GM12878 (cell line): ENCODE measurements around the gene CCDC107. TPM values are rescaled to one million over a fixed set of nuclear protein-coding genes. Genes with fewer than 3 reads are reported as not detected.

Experiments
- ATAC-seq: fragments of 200-7000 bp; cut with Tn5 transposase; 3 replicates; pipeline ENCODE4 v1.9.1; 2020; ENCODE audit warnings: mild to moderate bottlenecking, moderate library complexity
- BruUV-seq: library from RNA; stranded (reverse); fragments of 400-500 nt; replicated peaks from 2 replicates; lab custom pipeline; 2021; lab: Mats Ljungman, UMichigan
- CTCF ChIA-PET: fragments of 300-600 bp; sonication (Branson Sonifier 250); formaldehyde crosslinking; extraction: SDS; loops from one replicate; lab custom pipeline; 2021; ENCODE audit warnings: inconsistent platforms; lab: Yijun Ruan, JAX
- POLR2A ChIA-PET: fragments of 350-600 bp; formaldehyde crosslinking; extraction: SDS; loops from one replicate; lab custom pipeline; 2021; ENCODE audit warnings: inconsistent platforms; lab: Charles Lee
- RAD21 ChIA-PET: fragments of 300-600 bp; sonication (Branson Sonifier 250); formaldehyde crosslinking; loops from one replicate; lab custom pipeline; 2023; ENCODE audit warnings: antibody characterized with exemption; ENCODE audit not compliant: unreplicated experiment; lab: Charles Lee
- SMC1A ChIA-PET: fragments of 300-600 bp; sonication (Branson Sonifier 250); formaldehyde crosslinking; loops from one replicate; lab custom pipeline; 2023; ENCODE audit not compliant: unreplicated experiment, uncharacterized antibody; lab: Charles Lee
- DNase-seq: peaks from one replicate; pipeline ENCODE4 v3.0.0-alpha.2; 2011; ENCODE audit warnings: low read depth, low spot score
- FAIRE-seq: peaks from 3 replicates; lab custom pipeline; 2011; peaks lifted over from hg19 to GRCh38; lab: Jason Lieb, UNC
- H2AFZ ChIP-seq: 2 replicates; pipeline ENCODE4 v1.6.0; 2011; ENCODE audit warnings: low read depth, low read length, control low read depth; ENCODE audit not compliant: control insufficient read depth
- H3K27ac ChIP-seq: 2 replicates; pipeline ENCODE4 v1.5.1; 2011; ENCODE audit warnings: control low read depth; ENCODE audit not compliant: control insufficient read depth, insufficient read depth
- H3K27me3 ChIP-seq, 2 experiments: replicated peaks in 1 of 2; 2 replicates each; pipeline versions ENCODE4 v1.6.0 to v1.6.1; 2011; ENCODE audit warnings: low read length in 1 of 2; ENCODE audit not compliant: control insufficient read depth in 2 of 2, insufficient read depth in 2 of 2
- H3K36me3 ChIP-seq, 2 experiments: 2 replicates each; pipeline ENCODE4 v1.5.1; 2011; ENCODE audit warnings: low read length in 1 of 2; ENCODE audit not compliant: control insufficient read depth in 2 of 2, insufficient read depth in 2 of 2
- H3K4me1 ChIP-seq: 2 replicates; pipeline ENCODE4 v1.6.1; 2011; ENCODE audit warnings: mild to moderate bottlenecking, low read length, moderate library complexity, mixed read lengths; ENCODE audit not compliant: control insufficient read depth, insufficient read depth
- H3K4me2 ChIP-seq: 2 replicates; pipeline ENCODE4 v1.6.0; 2011; ENCODE audit warnings: control low read depth; ENCODE audit not compliant: control insufficient read depth, insufficient read depth
- H3K4me3 ChIP-seq: fragments of 200-600 bp; sonication (generic); 2 replicates; pipeline ENCODE4 v1.5.1; 2016
- H3K79me2 ChIP-seq: 2 replicates; pipeline ENCODE4 v1.6.0; 2011; ENCODE audit warnings: low read length; ENCODE audit not compliant: control insufficient read depth, insufficient read depth
- H3K9ac ChIP-seq: 2 replicates; pipeline ENCODE4 v1.8.0; 2011; ENCODE audit warnings: low read length, control low read depth, mixed read lengths; ENCODE audit not compliant: control insufficient read depth, insufficient read depth
- H3K9me3 ChIP-seq: replicated peaks from 3 replicates; pipeline ENCODE4 v1.5.1; 2011; ENCODE audit warnings: mild to moderate bottlenecking, low read length; ENCODE audit not compliant: control insufficient read depth, insufficient read depth
- H4K20me1 ChIP-seq: 2 replicates; pipeline ENCODE4 v1.6.0; 2011; ENCODE audit not compliant: control insufficient read depth, insufficient read depth
- CREM ChIP-seq: IDR thresholded peaks from 2 replicates; pipeline ENCODE4 v1.6.1; 2014; ENCODE audit warnings: antibody characterized with exemption, low read depth
- GATAD2B ChIP-seq: fragments of 450-650 bp; conservative IDR thresholded peaks from 2 replicates; pipeline ENCODE4 v1.6.1; 2017; ENCODE audit warnings: low read depth, mild to moderate bottlenecking, moderate library complexity
- MTA2 ChIP-seq: fragments of 450-650 bp; IDR thresholded peaks from 2 replicates; pipeline ENCODE4 v1.6.1; 2016; ENCODE audit warnings: low read depth, mild to moderate bottlenecking, moderate library complexity
- POLR2AphosphoS2 ChIP-seq: IDR thresholded peaks from 2 replicates; pipeline ENCODE4 v1.6.1; 2011; ENCODE audit warnings: low read depth, mild to moderate bottlenecking, low read length, improper control_type of control experiment, moderate library complexity
- RB1 ChIP-seq: fragments of 450-650 bp; formaldehyde crosslinking; IDR thresholded peaks from 2 replicates; pipeline ENCODE4 v1.6.1; 2017; ENCODE audit warnings: mild to moderate bottlenecking, borderline replicate concordance
- SIX5 ChIP-seq: IDR thresholded peaks from 2 replicates; pipeline ENCODE4 v1.6.1; 2011; ENCODE audit warnings: mild to moderate bottlenecking, low read depth, low read length, moderate library complexity; ENCODE audit not compliant: severe bottlenecking
- SREBF2 ChIP-seq: IDR thresholded peaks from 2 replicates; pipeline ENCODE4 v1.6.1; 2012; ENCODE audit warnings: mild to moderate bottlenecking, low read length
- TBL1XR1 ChIP-seq: IDR thresholded peaks from 2 replicates; pipeline ENCODE4 v1.6.1; 2012; ENCODE audit warnings: low read depth, low read length, improper control_type of control experiment
- ZBTB33 ChIP-seq: fragments of 450-650 bp; IDR thresholded peaks from 2 replicates; pipeline ENCODE4 v1.6.1; 2017; ENCODE audit warnings: mild to moderate bottlenecking
- ZNF592 ChIP-seq: fragments of 450-650 bp; IDR thresholded peaks from 2 replicates; pipeline ENCODE4 v1.6.1; 2017; ENCODE audit warnings: mild to moderate bottlenecking, moderate library complexity
- WGBS: methylation state at CpG from one replicate; pipeline ENCODE4 v1.1.6; 2016; ENCODE audit warnings: low lambda C conversion rate; ENCODE audit not compliant: insufficient replicate concordance, insufficient coverage; ENCODE audit errors: missing lambda C conversion rate; 5-methylcytosine and 5-hydroxymethylcytosine counted together
- in situ Hi-C: fragments of 300-500 bp; cut with MboI; formaldehyde crosslinking; loops from 9 replicates; pipeline ENCODE4 v1.14.3; 2018; ENCODE audit warnings: mixed read lengths
- intact Hi-C: fragments of 100-400 bp; cut with micrococcal nuclease; formaldehyde crosslinking; loops from one replicate; pipeline ENCODE4 v1.14.2; 2022; ENCODE audit not compliant: unreplicated experiment
- polyA plus RNA-seq, 11 experiments: library from polyadenylated mRNA; depleted of rRNA in 4 of 11; unstranded in 6 of 11; stranded (reverse) in 5 of 11; fragments of >200 nt; fragmentation: Nextera tagmentation in 4 of 11; fragmentation: Illumina TruSeq in 1 of 11; extraction: Ambion mirVana in 4 of 11; extraction: Trizol in 1 of 11; gene quantifications; 1 replicate in 1 of 11; 2 replicates in 10 of 11; pipeline versions ENCODE4 v1.2.1 to v1.2.3, GENCODE V29; 2011 to 2016; ENCODE audit warnings: inconsistent platforms in 2 of 11, missing spikeins in 2 of 11, low read depth in 1 of 11
- total RNA-seq, 4 experiments: library from RNA; depleted of rRNA in 3 of 4; stranded (reverse); fragments of >200 nt in 3 of 4; fragmentation: Illumina TruSeq in 1 of 4; extraction: Trizol in 1 of 4; gene quantifications; 2 replicates each; pipeline versions ENCODE4 v1.2.1 to v1.2.3, GENCODE V29; 2013 to 2021

The CCDC107 gene
- total and polyA plus RNA-seq, 10 of the 15 experiments (the other 5 are each of a cell fraction or from before 2014, with no cell fraction given): 0.19 to 18.3 (median 10.6) TPM

GRCh38 chr9:35685506-35685905 lies 27.4 kb downstream of the CCDC107 start (continued):
- no peak for TF ChIP-seq SIX5
- no peak for TF ChIP-seq GATAD2B
- no peak for TF ChIP-seq ZBTB33

GRCh38 chr9:35686222-35687203 lies 28.4 kb downstream of the CCDC107 start:
- WGBS: 58% methylated on average over 11 of the region's 11 CpGs
- BruUV-seq: no TSS peak
- no peak for TF ChIP-seq CREM
- no peak for TF ChIP-seq TBL1XR1
- no peak for TF ChIP-seq POLR2AphosphoS2
- TF ChIP-seq ZNF592: no peak
- TF ChIP-seq RB1: no peak
- TF ChIP-seq SREBF2: no peak
- no peak for TF ChIP-seq MTA2

More at GRCh38 chr9:35686222-35687203, 28.4 kb downstream of the CCDC107 start:
- H3K27me3 ChIP-seq: no peaks in the 10 kb centered on the region; a peak in 1 of 4 replicates
- ATAC-seq (no peak), DNase-seq (no peak), FAIRE-seq (no peak)
- no peaks in the 10 kb centered on the region; the same call in 1 of the 2 replicates for H3K79me2 ChIP-seq
- SMC1A ChIA-PET: interaction anchor here (0.6 to 1.1 kb wide), 3 partner anchors 25 to 1390 kb away, joined by 3 to 4 read pairs (median 3); no protein-coding TSS in a partner anchor
- CTCF ChIA-PET: interaction anchor here (2.1 to 15.2 kb wide), 3 partner anchors 9 to 25 kb away, joined by 19 to 227 read pairs (median 39); partner anchors contain the start of genes ARHGEF39, CCDC107 and RMRP
- no peaks in the 10 kb centered on the region for H4K20me1 ChIP-seq
- RAD21 ChIA-PET: interaction anchor here (0.6 to 1.2 kb wide), 3 partner anchors 10 to 336 kb away, joined by 3 read pairs; no protein-coding TSS in a partner anchor
- H3K4me3 ChIP-seq: no peak overlapping the region
- H2AFZ ChIP-seq: no peak overlapping the region
- intact Hi-C loops: no loop called here
- no peak overlapping the region for H3K4me2 ChIP-seq
- H3K9me3 ChIP-seq: no peaks in the 10 kb centered on the region
- H3K9ac ChIP-seq: no peak overlapping the region
- H3K4me1 ChIP-seq: peaks cover 3% of the 10 kb centered on the region; the same call in 1 of the 2 replicates
- POLR2A ChIA-PET: interaction anchor here (0.6 to 1.1 kb wide), 3 partner anchors 10 to 80 kb away, joined by 3 to 7 read pairs (median 4); partner anchors contain the start of gene RMRP
- in situ Hi-C loops: no loop called here
- no peaks in the 10 kb centered on the region for H3K36me3 ChIP-seq
- H3K27ac ChIP-seq: no peak overlapping the region
